GM21381 (cell line): ENCODE results near the gene BTBD17.

Experiments used
- ATAC-seq: cut with Tn5 transposase; IDR thresholded peaks from one replicate; pipeline ENCODE4 v1.9.1; 2021; ENCODE audit warnings: mild to moderate bottlenecking, moderate library complexity; ENCODE audit not compliant: unreplicated experiment

Gene BTBD17

DNA sequence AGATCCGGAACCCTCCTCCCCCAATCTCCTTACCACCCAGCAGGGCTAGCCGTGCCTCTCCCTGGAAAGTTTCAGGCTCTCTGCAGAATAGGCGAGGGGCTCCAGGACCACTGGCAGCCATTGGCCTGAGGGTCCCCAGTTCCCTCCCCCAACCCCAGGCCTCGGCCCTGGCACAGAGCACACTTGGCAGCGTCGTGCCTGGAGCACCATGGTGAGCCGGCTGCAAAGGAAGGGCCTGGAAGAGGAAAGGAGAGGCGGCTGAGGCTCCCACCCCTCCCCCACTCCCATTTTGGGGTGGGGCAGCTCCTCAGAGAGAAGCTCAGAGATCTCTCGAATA lies 369 bp upstream of the BTBD17 start:
- ATAC-seq, result no peak

DNA sequence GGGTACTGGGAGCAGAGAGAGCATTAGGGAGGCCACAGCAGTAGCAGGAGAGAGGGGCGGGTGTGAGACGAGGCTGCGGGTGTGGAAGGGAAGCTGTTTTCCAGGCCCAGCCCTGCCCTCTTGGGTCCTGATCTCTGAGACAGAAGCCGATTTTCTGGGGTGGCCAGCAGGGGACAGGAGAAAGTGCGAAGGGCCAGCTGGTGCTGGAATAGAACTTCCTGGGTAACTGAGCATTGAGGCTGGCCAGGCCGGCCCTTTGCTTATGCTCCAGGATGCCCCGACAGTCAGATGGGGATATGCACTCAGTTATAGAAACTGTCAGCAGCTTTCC lies 804 bp downstream of the BTBD17 start:
- no peak for ATAC-seq

DNA sequence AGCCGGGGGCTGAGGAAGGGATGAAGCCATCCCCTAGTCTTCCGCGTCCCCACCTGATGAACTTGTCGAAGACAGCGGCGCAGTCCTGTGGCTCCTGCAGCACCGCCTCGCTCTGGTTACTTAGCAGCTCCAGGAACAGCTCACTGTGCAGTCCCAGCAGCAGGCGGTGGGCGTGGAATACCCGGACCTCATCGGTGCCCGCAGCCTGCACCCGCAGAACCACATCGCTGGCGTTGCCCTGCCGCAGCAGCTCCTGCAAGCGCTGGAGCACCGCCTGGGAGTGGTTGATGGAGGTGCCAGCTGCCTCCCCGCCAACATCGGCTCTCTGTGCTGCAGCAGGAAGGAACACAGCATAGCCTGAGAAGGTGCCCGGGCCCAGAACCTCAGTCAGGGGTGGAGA lies 1.8 kb downstream of the BTBD17 start:
- ATAC-seq, result no peak

DNA sequence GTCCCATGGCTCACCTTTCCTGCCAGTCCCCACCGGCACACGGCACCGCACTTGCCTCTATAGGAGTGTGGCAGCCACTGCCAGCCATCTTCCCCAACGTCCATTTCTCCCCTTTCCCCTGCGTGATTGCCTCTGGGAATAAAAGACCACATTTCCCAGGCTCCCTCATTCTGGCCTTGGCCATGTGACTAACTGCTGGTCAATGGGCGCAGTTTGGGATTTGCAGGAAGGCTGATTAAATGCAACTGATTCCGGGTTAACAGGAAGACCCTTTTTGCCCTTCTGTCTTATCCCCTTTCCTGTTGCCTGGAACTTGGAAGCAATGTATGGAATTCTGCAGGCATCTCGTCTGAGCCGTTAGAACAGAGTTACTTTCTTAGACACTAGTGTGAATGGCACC lies 3.0 kb downstream of the BTBD17 start:
- ATAC-seq, result no peak

DNA sequence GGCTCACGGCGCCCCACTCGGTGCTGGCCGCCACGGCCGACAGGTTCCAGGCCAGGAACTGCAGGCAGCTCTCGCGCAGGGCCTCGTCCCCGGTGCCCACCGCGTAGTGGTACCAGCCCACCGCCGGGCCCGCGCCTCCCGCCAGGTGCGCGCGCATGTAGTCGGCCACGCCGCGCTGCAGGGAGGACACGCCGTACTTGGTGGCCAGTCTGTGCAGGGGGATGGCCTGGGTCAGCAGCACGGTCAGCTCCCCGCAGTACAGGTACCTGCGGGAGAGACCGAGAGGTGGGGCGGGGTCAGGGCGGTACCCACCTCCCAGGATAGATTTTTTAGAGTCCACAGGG lies 4.2 kb downstream of the BTBD17 start:
- ATAC-seq, result no peak

DNA sequence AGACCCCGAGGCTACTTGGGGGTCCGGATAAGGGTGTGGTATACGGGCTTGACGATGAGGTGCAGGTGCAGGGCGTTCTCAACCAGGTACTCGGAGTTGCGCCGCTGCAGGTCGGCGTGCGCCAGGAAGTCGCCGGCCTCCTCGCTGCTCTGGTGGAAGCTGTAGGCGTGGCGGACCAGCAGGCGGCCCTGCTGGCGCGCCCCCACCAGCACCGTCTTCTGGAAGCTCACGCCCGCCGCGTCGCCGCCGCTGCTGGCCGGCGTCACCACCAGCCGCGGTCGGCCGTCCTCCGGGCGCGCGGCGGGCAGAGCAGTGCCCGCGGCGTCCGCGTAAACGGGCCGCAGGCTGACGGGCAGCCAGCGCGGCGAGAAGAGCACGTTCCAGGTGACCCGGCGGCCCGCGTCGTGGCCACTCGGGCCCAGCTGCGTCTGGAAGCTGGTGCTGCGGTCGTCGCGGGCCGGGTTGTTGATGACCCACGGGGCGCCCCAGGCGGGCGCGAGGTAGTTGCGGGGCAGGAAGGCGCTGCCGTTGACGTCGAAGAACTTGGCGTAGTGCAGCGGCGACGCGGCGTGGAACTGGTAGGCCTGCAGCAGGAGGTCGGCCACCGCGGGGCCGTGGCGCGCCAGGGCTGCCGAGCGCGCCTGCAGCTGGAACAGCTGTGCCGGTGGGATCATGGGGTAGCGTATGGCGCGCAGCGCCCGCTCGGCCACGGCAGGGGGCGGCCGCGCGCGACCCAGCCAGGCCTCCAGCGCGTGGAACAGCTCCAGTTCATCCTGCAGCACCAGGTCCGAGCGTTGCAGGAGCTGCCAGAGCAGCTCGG lies 4.8 kb downstream of the BTBD17 start:
- ATAC-seq, result no peak

DNA sequence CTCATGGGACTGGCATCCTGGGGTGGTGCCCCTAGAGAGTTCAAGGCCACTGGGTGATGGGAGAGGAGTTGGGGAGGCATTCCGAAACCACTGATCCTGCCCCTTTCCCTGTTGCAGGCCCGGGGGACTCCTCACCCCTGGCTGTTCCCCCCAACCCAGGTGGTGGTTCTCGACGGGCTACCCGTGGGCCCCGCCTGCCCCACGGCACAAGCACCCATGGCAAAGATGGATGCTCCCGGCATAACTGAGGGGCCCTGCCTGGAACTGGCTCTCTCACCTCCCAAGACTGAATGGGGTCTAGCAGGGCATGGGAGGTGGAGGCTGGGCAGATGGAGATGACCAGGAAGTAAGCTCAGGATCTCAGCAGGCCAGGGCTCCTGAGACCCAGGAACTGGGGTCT lies 6.6 kb downstream of the BTBD17 start:
- no peak for ATAC-seq

DNA sequence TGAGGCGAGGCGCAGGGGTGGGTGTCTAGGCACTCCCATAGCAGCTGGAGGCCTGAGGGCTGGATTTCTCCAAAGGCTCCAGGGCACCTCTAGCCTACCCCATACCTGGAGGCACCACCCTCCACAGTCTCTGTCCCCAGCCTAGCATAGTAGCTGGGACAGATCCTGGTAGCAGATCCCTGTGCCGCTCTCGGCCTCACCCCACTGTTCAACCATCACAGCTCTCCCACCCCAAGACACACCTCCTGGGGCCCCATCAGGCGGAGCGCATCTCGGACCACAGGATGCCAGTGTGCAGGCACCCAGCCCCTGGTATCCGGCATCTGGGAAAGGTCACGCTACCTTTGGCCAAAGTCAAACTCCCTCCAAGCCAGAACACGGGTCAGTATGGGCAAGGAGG lies 7.1 kb downstream of the BTBD17 start:
- no peak for ATAC-seq

DNA sequence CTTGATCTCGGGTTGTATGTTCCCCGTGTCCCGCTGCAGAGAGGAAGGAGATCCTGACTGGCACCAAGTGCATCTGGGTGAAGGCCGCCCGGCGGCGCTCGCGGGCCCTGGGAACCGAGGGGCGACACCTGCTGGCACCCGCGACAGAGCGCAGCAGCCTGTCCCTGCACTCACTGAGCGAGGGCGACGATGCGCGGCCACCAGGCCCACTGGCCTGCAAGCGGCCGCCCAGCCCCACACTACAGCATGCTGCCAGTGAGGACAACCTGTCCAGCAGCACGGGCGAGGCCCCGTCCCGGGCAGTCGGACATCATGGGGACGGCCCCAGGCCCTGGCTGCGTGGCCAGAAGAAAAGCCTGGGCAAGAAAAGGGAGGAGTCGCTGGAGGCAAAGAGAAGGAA lies 7.5 kb downstream of the BTBD17 start:
- ATAC-seq, result no peak

DNA sequence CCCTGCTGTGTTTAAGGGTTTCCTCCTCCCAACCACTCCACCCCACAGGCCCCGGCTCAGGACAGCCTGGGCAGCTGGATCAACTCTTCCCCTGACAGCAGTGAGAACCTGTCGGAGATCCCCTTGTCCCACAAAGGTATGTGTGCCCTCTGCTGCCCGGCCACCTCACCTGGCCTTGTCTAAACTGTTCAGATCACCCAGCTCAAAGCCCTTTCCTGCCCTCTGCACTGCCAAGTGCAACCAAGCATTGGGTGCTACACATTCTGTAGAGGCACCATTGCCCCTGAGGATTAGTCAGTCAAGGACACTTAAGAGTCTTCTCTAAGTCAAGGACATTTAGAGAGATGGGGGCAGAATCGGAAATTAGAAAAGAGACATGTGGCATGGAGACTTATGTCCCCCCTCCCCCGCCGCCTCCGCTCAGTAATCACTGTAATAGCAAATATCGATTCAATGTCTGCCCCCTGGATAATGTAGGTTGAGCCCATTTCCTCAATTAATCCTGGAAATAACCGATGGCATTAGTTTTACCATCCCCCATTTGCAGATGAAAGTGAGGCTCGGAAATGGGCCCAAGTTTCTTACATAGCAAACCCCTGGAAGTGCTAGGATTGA lies 8.1 kb downstream of the BTBD17 start:
- ATAC-seq, result no peak

DNA sequence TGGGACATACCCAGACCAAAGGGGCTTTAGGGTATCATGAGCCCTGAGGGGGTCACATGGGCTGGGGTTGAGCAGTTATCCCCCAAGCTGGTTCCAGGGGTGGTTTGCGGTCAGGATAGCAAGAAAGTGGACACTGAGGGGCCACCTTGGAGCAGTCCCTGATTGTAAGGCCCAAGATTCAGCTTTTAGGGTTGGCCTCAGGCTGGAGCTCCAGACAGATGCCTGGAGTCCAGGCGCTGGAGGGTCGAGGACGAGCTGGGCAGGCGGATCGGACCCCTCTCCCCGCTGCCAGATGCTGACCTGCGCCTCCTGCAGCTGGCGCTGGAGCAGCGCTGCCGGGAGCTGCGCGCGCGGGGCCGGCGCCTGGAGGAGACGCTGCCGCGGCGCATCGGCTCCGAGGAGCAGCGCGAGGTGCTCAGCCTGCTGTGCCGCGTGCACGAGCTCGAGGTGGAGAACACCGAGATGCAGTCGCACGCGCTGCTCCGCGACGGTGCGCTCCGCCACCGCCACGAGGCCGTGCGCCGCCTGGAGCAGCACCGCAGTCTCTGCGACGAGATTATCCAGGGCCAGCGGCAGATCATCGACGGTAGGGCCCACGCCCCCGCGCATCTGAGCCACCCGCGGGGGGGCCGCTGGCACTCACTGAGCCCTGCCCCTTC lies 10.0 kb downstream of the BTBD17 start:
- no peak for ATAC-seq

DNA sequence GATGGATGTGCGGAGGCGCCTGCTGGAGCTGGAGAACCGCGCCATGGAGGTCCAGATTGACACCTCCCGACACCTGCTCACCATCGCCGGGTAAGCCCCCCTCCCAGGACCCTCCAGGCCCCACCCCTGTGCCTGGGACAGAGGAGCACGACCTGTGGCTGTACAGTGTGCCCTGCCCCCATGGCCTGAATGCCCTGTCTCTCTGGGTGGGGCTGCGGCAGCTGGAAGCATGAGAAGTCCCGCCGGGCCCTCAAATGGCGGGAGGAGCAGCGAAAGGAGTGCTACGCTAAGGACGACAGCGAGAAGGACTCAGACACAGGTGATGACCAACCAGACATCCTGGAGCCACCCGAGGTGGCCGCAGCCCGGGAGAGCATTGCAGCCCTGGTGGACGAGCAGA lies 11.2 kb downstream of the BTBD17 start:
- ATAC-seq, result no peak

DNA sequence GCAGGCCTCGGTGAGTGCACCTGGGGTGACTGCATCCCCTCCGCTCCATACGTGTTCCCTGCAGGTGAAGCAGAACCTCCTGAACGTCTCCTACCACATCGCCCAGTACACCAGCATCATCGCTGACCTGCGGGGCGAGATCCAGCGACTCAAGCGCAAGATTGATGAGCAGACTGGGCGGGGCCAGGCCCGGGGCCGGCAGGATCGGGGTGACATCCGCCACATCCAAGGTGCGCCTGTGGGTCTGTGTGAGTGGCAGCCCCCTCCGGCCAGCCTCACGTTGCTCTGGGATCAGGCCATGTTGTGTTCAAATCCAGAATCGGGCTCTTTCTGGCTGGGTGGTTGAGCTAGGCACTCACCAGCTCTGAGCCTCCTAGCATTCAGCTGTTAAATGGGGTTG lies 12.5 kb downstream of the BTBD17 start:
- ATAC-seq, result no peak

DNA sequence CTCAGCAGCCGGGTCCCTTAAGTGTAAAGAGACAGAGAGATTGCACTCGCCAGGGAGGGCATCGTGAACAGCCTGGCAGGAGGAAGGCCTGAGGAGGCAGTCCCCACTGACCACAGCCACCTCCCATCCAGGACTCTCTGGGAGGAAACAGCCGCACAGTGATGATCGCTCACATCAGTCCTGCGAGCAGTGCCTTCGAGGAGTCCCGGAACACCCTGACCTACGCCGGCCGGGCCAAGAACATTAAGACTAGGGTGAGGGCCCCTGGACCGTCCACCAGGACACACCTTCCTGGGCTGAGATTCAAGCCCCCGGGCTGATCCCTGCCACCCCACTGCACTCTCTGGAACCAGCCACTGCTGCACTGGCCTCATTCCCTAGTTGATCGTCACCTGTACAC lies 14.0 kb downstream of the BTBD17 start:
- ATAC-seq, result no peak

DNA sequence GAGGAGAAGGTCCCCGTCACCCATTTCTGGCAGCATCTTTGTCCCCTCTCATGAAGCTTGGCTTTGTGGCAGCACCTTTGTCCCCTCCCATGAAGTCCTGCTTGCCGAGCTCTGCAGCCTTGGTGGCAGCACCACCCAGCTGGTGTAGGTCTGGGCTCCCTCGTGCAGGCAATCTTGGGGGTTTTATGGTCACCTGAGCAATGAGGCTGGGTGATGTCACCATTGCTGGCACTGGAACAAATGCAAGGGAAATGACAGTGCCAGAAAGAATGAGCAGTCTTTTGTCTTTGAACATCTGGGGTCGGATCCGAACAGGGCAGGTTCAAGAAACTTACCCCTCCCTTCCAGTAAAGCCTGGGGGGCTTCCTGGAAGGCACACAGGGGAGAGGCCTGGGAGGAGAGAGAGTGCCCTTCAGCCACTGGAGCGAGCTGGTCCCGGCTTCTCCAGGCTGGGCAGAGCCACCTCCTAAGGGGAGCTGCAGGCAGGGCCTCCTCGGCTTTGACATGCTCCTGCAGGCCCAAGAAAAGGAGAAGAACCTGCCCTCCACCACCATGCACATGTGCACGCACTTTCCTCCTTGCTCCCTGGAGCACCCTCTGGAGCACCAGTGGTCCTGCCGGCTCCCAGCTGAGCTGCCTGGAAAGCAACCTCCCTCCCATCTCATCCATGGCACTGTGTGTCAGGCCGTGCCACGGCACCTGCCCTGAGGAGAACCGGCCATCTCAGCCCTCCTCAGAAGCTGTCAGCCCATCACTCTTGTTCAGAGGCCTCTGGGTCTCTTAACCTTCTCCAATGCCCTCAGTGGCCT lies 16.0 kb downstream of the BTBD17 start:
- no peak for ATAC-seq

DNA sequence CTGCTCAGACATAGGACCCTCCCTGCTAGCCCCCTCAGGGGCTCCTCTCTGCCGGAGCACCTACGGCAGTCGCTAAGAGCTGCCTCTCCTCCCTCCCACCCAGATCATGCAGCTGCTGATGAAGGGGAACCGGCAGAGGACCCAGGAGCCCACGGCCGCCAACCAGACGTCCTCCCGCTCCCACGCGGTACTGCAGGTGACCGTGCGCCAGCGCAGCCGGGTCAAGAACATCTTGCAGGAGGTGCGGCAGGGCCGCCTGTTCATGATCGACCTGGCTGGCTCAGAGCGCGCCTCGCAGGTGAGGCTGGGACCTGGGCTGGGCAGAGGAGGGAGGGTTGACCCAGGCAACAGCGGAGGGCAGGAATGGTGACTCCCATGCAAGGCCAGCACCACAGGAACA lies 17.0 kb downstream of the BTBD17 start:
- ATAC-seq, result no peak

DNA sequence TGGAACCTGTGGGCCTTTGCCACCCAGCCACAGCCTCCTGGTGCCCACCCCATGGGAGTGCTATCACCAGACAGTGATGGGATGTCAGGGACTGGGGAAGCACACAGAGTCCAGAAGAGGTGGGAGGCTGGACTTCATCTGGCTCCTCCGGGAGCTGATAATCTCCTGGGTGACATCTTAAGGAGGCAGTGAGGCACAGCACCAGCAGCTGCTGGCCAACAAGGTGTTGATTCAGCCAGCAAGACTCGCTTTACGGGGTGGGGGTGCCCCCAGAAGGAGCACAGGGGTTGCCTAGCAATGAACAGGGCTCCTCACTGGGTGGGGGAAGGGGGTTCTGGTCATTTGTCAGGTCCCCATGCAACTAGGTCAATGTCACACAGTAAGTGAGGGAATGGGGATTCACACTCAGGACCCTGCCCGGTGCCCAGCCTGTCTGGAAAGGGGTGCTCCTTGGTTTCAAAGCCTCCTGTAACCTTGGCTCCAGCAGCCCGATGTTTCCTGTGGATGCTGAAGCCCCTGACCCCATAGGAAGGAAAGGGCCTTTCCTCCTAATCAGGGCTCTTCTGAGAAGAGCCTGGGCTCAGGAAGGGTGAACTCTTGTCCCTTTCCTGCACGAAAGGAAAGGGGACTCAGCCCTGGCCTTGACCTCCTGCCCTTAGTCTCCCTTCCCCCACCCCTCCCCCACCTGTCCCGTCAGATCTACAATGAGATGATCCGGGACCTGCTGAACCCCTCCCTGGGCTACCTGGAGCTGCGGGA lies 18.0 kb downstream of the BTBD17 start:
- no peak for ATAC-seq

DNA sequence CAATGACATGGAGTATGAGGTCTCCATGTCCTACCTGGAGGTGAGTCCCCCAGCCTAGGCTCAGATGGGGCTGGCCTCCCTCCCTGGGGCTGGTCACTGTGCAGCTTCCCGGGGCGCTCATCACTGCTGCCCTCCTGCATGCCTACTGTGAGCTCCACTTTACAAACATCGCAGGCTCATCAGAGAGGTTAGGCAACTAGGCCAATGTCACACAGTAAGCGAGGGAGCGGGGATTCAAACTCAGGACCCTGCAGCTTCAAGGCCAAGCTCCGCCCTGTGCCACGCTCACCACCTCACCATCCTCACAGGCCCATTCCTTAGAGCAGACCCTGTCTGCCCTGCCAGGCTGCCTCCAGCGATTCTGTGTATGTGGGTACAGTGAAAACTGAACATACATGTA lies 18.5 kb downstream of the BTBD17 start:
- ATAC-seq, result no peak

DNA sequence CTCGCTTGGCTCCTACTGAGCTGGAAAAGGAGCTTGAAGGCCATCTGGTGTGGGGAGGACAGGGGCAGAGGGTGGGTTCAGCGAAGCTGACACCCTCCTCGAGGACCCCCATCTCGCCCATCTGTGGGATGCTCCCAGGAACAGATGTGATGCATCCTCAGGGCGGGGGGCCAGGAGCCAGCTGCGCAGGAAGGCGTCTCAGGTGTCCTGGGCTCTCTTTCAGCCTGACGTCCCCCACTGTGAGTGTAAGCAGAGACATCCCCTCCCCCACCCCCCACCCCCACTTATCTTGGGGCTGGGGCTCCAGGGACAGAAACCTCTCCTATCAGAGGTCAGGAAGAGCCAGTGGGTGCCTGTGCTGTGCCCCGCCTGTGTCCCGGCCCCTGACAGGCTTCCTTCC lies 19.4 kb downstream of the BTBD17 start:
- no peak for ATAC-seq

DNA sequence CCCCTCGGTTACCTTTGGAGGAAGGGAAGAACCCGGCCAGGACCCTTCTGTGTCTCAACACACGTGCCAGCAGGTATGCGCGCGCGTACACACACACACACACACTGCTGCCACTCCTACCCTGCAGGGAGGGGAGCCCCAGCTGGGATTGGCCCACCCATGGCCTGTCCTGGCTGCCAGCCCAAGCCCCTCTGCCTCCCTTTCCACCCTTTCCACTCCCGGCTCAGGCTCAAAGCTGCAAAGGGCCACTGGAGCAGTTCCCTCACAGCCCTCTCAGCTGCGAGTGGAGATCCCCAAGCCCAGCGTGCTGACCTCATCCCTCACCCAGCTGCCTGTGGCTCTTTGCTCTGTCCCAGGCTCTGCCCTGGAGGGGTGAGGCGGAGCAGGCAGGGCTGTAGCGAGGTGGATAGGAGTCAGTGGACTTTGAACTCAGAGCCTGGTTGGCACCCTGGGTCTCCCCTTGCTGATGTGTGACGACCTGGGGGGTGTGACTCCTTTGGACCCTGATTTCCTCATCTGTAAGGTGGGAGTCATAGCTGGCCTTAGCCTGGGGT lies 21.1 kb downstream of the BTBD17 start:
- no peak for ATAC-seq
